WTC11 (cell line): ENCODE measurements around the gene CDKN1C. TPM values are rescaled to one million over a fixed set of nuclear protein-coding genes. Genes with fewer than 3 reads are reported as not detected.
A peak's percentile ranks its signal among the peaks of the same experiment; 100 is the strongest.

Source experiments
- ATAC-seq: fragments of 200-7000 bp; cut with Tn5 transposase; 2 replicates; pipeline ENCODE4 v1.10.0; 2021; ENCODE audit warnings: mild to moderate bottlenecking, moderate library complexity
- CTCF ChIA-PET: fragments of 300-600 bp; sonication (Branson Sonifier 250); formaldehyde crosslinking; loops from one replicate; lab custom pipeline; 2021; ENCODE audit warnings: antibody characterized with exemption; lab: Charles Lee
- POLR2A ChIA-PET: fragments of 350-600 bp; sonication (Branson Sonifier 250); formaldehyde crosslinking; loops from one replicate; lab custom pipeline; 2021; ENCODE audit warnings: antibody characterized with exemption; lab: Charles Lee
- DNase-seq: peaks from one replicate; pipeline ENCODE4 v3.0.0; 2021; ENCODE audit warnings: low spot score
- H3K27ac Mint-ChIP-seq: 2 replicates; pipeline ENCODE4 v1.8.0; 2021; ENCODE audit warnings: mixed read lengths
- H3K27me3 Mint-ChIP-seq: 2 replicates; pipeline ENCODE4 v1.8.0; 2021; ENCODE audit warnings: low read depth, mild to moderate bottlenecking, moderate library complexity, mixed read lengths
- H3K36me3 Mint-ChIP-seq: 2 replicates; pipeline ENCODE4 v1.8.0; 2021; ENCODE audit warnings: mixed read lengths
- H3K4me1 Mint-ChIP-seq: 2 replicates; pipeline ENCODE4 v1.8.0; 2022; ENCODE audit warnings: mixed read lengths
- H3K4me3 Mint-ChIP-seq: 2 replicates; pipeline ENCODE4 v1.8.0; 2021; ENCODE audit warnings: mild to moderate bottlenecking, moderate library complexity, mixed read lengths
- H3K9me3 Mint-ChIP-seq: 2 replicates; pipeline ENCODE4 v1.8.0; 2021; ENCODE audit warnings: mixed read lengths
- AR ChIP-seq: fragments of 250-450 bp; sonication (Bioruptor Pico); IDR thresholded peaks from 2 replicates; pipeline ENCODE4 v1.9.0; 2021; ENCODE audit warnings: mild to moderate bottlenecking
- ESRRA ChIP-seq: sonication (generic); formaldehyde crosslinking; IDR thresholded peaks from 2 replicates; pipeline ENCODE4 v1.8.1; 2022; ENCODE audit warnings: mild to moderate bottlenecking, missing genetic modification reagents, borderline replicate concordance
- ETV6 ChIP-seq: sonication (generic); formaldehyde crosslinking; IDR thresholded peaks from 2 replicates; pipeline ENCODE4 v1.8.1; 2022; ENCODE audit warnings: mild to moderate bottlenecking, missing genetic modification reagents
- FOXP4 ChIP-seq: sonication (generic); formaldehyde crosslinking; IDR thresholded peaks from 2 replicates; pipeline ENCODE4 v1.8.0; 2022; ENCODE audit warnings: mild to moderate bottlenecking, missing genetic modification reagents
- PREB ChIP-seq: sonication (generic); formaldehyde crosslinking; IDR thresholded peaks from 2 replicates; pipeline ENCODE4 v1.8.1; 2022; ENCODE audit warnings: mild to moderate bottlenecking, missing genetic modification reagents, moderate library complexity, borderline replicate concordance
- SP1 ChIP-seq: sonication (generic); formaldehyde crosslinking; conservative IDR thresholded peaks from 2 replicates; pipeline ENCODE4 v1.8.1; 2022; ENCODE audit warnings: missing genetic modification reagents
- TEAD1 ChIP-seq: sonication (generic); formaldehyde crosslinking; IDR thresholded peaks from 2 replicates; pipeline ENCODE4 v1.8.0; 2022; ENCODE audit warnings: mild to moderate bottlenecking, missing genetic modification reagents
- ZNF281 ChIP-seq: sonication (generic); formaldehyde crosslinking; IDR thresholded peaks from 2 replicates; pipeline ENCODE4 v1.8.0; 2023; ENCODE audit warnings: mild to moderate bottlenecking, missing genetic modification reagents
- ZNF396 ChIP-seq: fragments of 250-450 bp; sonication (Bioruptor Pico); IDR thresholded peaks from 2 replicates; pipeline ENCODE4 v1.8.0; 2021; ENCODE audit warnings: mild to moderate bottlenecking, moderate library complexity, borderline replicate concordance
- total RNA-seq: library from RNA; stranded (reverse); gene quantifications from 3 replicates; pipeline ENCODE4 v1.2.3, GENCODE V29; 2021
- TF ChIP-seq, protein P1 (sequence below): sonication (generic); formaldehyde crosslinking; IDR thresholded peaks from 2 replicates; pipeline ENCODE4 v1.8.0; 2022; ENCODE audit warnings: missing genetic modification reagents
- TF ChIP-seq, protein P2 (sequence below): sonication (generic); formaldehyde crosslinking; IDR thresholded peaks from 2 replicates; pipeline ENCODE4 v1.8.1; 2022; ENCODE audit warnings: low read depth, missing genetic modification reagents, borderline replicate concordance
- TF ChIP-seq, protein P3 (sequence below): fragments of 200-600 bp; IDR thresholded peaks from 2 replicates; pipeline ENCODE4 v1.8.0; 2022; ENCODE audit warnings: antibody characterized with exemption
- TF ChIP-seq, protein P4 (sequence below): sonication (generic); formaldehyde crosslinking; IDR thresholded peaks from 2 replicates; pipeline ENCODE4 v1.8.1; 2023; ENCODE audit warnings: mild to moderate bottlenecking, moderate library complexity, missing genetic modification reagents

Gene CDKN1C
- total RNA-seq, 1 experiment from 2014 or later, result 25.0 TPM

DNA sequence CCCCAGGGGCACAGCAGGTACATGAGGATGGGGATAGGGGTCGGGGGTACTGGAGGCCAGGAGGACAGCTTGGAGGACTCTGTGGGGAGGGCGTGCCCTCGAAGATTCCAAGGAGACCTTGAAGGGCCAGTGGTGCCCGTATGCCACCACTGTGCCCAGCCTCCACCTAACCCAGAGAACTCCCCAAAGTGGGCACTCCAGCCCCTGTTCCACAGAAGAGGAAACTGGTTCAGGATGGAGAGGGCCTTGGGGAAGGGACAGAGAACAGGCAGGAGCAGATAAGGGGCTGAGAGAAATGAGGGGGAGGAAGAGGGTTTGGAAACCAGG, 45.8 kb upstream of the CDKN1C start (continued):
- TF ChIP-seq, protein P1, sequence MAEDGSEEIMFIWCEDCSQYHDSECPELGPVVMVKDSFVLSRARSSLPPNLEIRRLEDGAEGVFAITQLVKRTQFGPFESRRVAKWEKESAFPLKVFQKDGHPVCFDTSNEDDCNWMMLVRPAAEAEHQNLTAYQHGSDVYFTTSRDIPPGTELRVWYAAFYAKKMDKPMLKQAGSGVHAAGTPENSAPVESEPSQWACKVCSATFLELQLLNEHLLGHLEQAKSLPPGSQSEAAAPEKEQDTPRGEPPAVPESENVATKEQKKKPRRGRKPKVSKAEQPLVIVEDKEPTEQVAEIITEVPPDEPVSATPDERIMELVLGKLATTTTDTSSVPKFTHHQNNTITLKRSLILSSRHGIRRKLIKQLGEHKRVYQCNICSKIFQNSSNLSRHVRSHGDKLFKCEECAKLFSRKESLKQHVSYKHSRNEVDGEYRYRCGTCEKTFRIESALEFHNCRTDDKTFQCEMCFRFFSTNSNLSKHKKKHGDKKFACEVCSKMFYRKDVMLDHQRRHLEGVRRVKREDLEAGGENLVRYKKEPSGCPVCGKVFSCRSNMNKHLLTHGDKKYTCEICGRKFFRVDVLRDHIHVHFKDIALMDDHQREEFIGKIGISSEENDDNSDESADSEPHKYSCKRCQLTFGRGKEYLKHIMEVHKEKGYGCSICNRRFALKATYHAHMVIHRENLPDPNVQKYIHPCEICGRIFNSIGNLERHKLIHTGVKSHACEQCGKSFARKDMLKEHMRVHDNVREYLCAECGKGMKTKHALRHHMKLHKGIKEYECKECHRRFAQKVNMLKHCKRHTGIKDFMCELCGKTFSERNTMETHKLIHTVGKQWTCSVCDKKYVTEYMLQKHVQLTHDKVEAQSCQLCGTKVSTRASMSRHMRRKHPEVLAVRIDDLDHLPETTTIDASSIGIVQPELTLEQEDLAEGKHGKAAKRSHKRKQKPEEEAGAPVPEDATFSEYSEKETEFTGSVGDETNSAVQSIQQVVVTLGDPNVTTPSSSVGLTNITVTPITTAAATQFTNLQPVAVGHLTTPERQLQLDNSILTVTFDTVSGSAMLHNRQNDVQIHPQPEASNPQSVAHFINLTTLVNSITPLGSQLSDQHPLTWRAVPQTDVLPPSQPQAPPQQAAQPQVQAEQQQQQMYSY (CRISPR knock-in tag), result no peak
- no peak for TF ChIP-seq ESRRA (CRISPR knock-in tag)

- H3K27ac Mint-ChIP-seq, result no peak overlapping the region
- ATAC-seq (peak; percentile 86), DNase-seq (peak; percentile 95)
- POLR2A ChIA-PET, result interaction anchor here (0.7 kb wide), 1 partner anchor 58 kb away, joined by 3 read pairs; no protein-coding TSS in a partner anchor
- peaks cover 7% of the 10 kb centered on the region for H3K4me1 Mint-ChIP-seq
- no peaks in the 10 kb centered on the region for H3K9me3 Mint-ChIP-seq
- peak overlapping the region; percentile 72 for H3K4me3 Mint-ChIP-seq
- 0 out of 2 replicates have a peak, but pooled peaks cover 3% of the 10 kb centered on the region for H3K36me3 Mint-ChIP-seq
- CTCF ChIA-PET, result interaction anchor here (0.5 to 3.4 kb wide), 23 partner anchors 10 to 505 kb away, joined by 3 to 68 read pairs (median 4); partner anchors contain the start of genes CARS1, CDKN1C and NAP1L4
- peaks cover 42% of the 10 kb centered on the region for H3K27me3 Mint-ChIP-seq
- TF ChIP-seq, protein P2, sequence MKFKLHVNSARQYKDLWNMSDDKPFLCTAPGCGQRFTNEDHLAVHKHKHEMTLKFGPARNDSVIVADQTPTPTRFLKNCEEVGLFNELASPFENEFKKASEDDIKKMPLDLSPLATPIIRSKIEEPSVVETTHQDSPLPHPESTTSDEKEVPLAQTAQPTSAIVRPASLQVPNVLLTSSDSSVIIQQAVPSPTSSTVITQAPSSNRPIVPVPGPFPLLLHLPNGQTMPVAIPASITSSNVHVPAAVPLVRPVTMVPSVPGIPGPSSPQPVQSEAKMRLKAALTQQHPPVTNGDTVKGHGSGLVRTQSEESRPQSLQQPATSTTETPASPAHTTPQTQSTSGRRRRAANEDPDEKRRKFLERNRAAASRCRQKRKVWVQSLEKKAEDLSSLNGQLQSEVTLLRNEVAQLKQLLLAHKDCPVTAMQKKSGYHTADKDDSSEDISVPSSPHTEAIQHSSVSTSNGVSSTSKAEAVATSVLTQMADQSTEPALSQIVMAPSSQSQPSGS (CRISPR knock-in tag), result no peak
- TF ChIP-seq PREB (CRISPR knock-in tag), result no peak
- no peak for TF ChIP-seq AR (CRISPR knock-in tag)
- TF ChIP-seq ZNF281, result 0 out of 2 replicates have a peak, but pooled peaks have one; percentile 51
- TF ChIP-seq SP1 (CRISPR knock-in tag), result peak; percentile 52; the same call in 1 of the 2 replicates
- peak; percentile 35; the same call in 1 of the 2 replicates for TF ChIP-seq TEAD1 (CRISPR knock-in tag)
- TF ChIP-seq, protein P3, sequence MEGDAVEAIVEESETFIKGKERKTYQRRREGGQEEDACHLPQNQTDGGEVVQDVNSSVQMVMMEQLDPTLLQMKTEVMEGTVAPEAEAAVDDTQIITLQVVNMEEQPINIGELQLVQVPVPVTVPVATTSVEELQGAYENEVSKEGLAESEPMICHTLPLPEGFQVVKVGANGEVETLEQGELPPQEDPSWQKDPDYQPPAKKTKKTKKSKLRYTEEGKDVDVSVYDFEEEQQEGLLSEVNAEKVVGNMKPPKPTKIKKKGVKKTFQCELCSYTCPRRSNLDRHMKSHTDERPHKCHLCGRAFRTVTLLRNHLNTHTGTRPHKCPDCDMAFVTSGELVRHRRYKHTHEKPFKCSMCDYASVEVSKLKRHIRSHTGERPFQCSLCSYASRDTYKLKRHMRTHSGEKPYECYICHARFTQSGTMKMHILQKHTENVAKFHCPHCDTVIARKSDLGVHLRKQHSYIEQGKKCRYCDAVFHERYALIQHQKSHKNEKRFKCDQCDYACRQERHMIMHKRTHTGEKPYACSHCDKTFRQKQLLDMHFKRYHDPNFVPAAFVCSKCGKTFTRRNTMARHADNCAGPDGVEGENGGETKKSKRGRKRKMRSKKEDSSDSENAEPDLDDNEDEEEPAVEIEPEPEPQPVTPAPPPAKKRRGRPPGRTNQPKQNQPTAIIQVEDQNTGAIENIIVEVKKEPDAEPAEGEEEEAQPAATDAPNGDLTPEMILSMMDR, result peak; percentile 76
- no peak for TF ChIP-seq ZNF396 (CRISPR knock-in tag)
- 0 out of 2 replicates have a peak, but pooled peaks have one; percentile 55 for TF ChIP-seq ETV6 (CRISPR knock-in tag)
- TF ChIP-seq FOXP4 (CRISPR knock-in tag), result no peak
- TF ChIP-seq, protein P4, sequence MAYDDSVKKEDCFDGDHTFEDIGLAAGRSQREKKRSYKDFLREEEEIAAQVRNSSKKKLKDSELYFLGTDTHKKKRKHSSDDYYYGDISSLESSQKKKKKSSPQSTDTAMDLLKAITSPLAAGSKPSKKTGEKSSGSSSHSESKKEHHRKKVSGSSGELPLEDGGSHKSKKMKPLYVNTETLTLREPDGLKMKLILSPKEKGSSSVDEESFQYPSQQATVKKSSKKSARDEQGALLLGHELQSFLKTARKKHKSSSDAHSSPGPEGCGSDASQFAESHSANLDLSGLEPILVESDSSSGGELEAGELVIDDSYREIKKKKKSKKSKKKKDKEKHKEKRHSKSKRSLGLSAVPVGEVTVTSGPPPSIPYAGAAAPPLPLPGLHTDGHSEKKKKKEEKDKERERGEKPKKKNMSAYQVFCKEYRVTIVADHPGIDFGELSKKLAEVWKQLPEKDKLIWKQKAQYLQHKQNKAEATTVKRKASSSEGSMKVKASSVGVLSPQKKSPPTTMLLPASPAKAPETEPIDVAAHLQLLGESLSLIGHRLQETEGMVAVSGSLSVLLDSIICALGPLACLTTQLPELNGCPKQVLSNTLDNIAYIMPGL (CRISPR knock-in tag), result peak; percentile 66
These were observed 45.3 kb upstream of the CDKN1C start for GRCh38 chr11:2930704-2931419.
